C4-2B (cell line): ENCODE data around the gene TMEM44.
A peak's percentile ranks its signal among the peaks of the same experiment; 100 is the strongest.

Source experiments
- H3K27ac ChIP-seq: fragments of 450-650 bp; 2 replicates; pipeline ENCODE4 v1.5.1; 2017
- ZFX ChIP-seq: fragments of 450-650 bp; IDR thresholded peaks from 2 replicates; pipeline ENCODE4 v1.6.1; 2017
- TF ChIP-seq, protein P1 (sequence below): fragments of 450-650 bp; conservative IDR thresholded peaks from 2 replicates; pipeline ENCODE4 v1.5.1; 2017; ENCODE audit warnings: mild to moderate bottlenecking

TMEM44 gene

DNA sequence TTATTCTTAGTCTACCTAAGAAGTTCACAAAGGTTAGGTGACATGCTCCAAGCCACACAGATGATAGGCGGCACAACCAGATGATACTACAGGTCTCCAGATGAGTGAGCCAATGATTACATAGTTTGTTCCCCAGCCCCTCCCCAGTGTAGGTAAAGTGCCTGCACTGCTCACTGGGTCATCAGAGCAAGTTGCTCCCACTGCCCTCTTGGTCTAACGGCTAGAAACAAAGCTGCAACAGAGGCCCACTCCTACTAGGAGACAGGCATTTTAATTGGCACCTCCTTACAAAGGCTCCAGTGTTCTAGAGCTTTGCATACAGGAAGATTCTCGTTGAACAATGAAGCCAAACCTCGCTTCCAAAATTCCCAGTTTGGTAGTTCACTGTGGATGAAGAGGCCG lies 47.3 kb downstream of the TMEM44 start:
- H3K27ac ChIP-seq = no peak overlapping the region
- TF ChIP-seq ZFX = no peak
- TF ChIP-seq, protein P1, sequence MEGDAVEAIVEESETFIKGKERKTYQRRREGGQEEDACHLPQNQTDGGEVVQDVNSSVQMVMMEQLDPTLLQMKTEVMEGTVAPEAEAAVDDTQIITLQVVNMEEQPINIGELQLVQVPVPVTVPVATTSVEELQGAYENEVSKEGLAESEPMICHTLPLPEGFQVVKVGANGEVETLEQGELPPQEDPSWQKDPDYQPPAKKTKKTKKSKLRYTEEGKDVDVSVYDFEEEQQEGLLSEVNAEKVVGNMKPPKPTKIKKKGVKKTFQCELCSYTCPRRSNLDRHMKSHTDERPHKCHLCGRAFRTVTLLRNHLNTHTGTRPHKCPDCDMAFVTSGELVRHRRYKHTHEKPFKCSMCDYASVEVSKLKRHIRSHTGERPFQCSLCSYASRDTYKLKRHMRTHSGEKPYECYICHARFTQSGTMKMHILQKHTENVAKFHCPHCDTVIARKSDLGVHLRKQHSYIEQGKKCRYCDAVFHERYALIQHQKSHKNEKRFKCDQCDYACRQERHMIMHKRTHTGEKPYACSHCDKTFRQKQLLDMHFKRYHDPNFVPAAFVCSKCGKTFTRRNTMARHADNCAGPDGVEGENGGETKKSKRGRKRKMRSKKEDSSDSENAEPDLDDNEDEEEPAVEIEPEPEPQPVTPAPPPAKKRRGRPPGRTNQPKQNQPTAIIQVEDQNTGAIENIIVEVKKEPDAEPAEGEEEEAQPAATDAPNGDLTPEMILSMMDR = no peak

DNA sequence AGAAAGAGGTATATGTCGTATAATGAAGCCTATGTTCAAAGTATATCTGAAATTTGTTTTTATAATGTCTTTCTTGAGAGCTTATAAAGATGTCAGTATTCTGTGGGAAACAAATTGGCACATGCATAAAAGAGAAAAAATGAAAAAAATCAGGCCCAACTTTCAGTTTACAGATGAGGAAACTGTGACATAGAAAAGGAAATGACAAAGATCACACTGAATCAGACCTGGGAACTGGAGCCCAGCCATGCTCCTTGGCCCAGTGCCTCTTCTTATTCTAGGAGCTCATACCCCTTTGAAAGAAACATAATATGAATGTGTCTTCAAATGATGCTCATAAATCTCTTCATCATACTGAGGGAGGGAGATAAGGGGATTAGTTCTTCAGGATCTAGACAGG lies 48.4 kb downstream of the TMEM44 start:
- H3K27ac ChIP-seq = no peak overlapping the region
- no peak for TF ChIP-seq ZFX
- TF ChIP-seq, protein P1 = no peak

DNA sequence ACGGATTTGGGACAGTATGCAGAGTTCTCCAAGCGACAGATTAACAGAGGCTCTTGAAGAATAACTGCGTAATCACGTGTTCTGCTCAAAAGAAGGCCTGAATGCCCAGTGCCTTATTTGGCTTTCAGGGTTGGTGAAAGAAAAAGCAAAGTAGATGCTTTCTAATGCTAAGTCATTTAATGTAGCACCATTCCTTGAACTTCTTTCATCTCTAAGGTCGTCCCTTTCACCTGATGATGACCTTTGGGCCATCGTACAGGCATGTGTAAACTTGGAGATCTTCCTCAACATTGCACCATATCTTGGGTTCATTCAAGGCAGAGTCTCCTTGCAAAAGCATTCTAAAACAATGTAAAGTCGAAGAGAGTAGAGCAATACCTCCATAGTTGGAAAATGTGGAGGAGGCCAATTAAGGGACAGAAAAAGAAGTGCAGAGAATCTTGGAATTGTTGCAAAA lies 48.9 kb downstream of the TMEM44 start:
- H3K27ac ChIP-seq = peak overlapping the region; percentile 91

DNA sequence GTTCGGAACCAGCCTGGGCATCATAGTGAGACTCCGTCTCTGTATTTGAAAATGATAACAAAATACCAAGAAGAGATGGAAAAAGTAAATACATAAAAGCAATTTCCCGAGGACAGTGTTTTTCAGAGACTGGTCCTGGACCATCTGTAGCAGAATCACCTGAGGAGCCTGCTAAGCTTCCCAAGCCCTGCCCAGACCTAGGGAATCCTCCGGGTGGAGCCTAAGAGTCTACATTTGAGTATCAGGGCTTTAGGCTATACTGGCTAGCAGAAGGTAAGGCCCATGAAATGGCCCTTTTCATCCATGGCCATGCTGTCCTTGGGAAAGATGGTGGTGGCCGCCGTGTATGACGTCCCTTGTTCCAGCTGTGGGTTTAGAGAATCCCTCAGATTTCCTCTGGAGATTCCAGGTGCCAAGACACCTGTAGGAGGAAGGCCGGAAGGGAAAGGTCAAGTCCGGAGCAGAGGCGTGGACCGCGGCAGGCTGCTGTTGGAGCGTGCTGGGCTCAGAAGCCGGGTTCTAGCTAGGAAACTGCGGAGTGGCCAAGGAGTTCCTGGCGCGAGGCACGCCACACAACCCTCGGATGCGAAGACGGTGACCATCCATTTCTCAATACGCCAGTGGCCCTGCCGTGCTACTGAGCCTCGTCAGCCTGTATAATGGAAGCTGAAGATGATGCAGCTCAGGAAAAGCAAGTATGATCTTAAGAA lies 50.9 kb downstream of the TMEM44 start:
- TF ChIP-seq, protein P1 = no peak
- no peak for TF ChIP-seq ZFX
- H3K27ac ChIP-seq = no peak overlapping the region

More for the DNA sequence above, 48.9 kb downstream of the TMEM44 start:
- TF ChIP-seq, protein P1 = no peak
- 0 out of 2 replicates have a peak, but pooled peaks have one; percentile 7 for TF ChIP-seq ZFX

DNA sequence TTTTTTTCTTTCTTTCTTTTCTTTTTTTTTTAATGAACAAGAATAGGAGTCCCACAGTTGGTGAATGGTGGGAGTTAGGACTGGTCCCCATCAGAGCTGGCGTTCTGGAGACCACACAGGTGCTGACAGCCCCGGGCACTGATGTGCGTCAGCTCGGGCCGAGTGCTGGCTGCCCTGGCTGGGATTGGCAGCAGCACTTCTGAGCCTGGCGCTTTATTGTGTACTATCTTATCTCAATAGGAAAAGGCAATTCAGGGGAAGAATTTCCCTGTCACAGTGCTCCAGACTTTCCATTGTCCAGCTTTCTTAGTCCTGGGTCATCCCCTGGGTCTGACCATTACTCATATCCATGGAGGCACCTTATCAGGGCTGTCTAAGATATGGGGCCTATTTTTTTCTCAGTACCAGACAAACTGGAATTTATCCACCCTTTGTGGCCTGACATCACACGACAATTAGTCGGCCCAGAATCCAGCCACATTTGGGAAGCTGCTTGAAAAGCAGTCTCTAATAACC lies 54.1 kb downstream of the TMEM44 start:
- no peak overlapping the region for H3K27ac ChIP-seq
- TF ChIP-seq ZFX = no peak
- TF ChIP-seq, protein P1 = no peak

DNA sequence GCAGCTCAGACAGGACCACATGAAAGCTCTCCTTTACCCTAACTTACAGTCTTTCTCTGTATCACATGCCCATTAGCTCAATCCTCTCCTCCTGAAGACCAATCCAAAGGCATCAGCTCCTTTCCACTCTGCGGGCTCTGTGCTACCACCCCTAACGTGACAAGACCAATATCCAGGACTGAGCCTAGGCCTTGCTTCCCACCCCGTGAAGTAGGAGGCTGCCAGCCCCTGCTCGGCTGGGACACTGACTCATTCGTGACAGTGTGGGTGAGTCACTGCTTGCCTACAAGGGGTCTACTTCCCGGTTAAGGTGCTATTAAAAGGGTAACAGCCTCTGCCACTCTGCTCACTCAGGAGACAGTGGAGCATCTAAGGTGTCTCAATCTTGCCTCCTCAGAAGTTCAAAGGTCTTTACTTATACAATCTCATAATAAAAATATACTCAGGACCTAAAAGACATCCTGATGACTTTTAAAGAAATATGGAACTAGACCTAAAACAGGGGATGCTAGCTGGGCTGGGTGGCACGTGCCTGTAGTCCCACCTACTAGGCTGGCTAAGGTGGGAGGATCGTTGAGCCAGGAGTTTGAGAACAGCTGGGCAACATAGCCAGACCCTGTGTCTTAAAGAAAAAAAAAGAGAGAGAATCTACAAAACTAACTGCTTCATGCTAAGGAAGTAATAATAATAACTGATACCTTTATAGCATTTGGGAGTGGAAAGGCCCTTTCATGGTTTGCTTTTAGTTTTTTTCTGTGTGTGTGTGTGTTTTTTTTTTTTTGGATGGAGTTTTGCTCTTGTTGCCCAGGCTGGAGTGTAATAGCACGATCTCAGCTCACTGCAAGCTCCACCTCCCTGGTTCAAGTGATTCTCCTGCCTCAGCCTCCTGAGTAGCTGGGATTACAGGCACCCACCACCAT lies 55.0 kb downstream of the TMEM44 start:
- no peak overlapping the region for H3K27ac ChIP-seq
- no peak for TF ChIP-seq ZFX
- TF ChIP-seq, protein P1 = no peak
